Peyer's patch (tissue), 4 donors: ENCODE data around the gene OCEL1. TPM values are rescaled to one million over a fixed set of nuclear protein-coding genes. Genes with fewer than 3 reads are reported as not detected.
A peak's percentile ranks its signal among the peaks of the same experiment; 100 is the strongest.

Experiments used
- DNase-seq, 3 donors: peaks; one replicate each; pipeline ENCODE4 v3.0.0-alpha.2; 2017 to 2019
- H3K27ac ChIP-seq, 4 donors: fragments of 200-600 bp; sonication (generic); one replicate each; pipeline ENCODE4 v1.5.1; 2016 to 2019
- H3K27me3 ChIP-seq, 2 donors: fragments of 200-600 bp; sonication (generic); one replicate each; pipeline ENCODE4 v1.5.1; 2019
- H3K36me3 ChIP-seq, 3 donors: fragments of 200-600 bp; sonication (generic); one replicate each; pipeline ENCODE4 v1.5.1; 2016 to 2019
- H3K4me1 ChIP-seq, 4 donors: fragments of 200-600 bp; sonication (generic); one replicate each; pipeline ENCODE4 v1.5.1; 2016 to 2019
- H3K4me3 ChIP-seq, 4 donors: fragments of 200-600 bp; sonication (generic); 1 replicate in 3 of 4; 2 replicates in 1 of 4; pipeline ENCODE4 v1.5.1; 2016 to 2019; ENCODE audit warnings: mild to moderate bottlenecking in 1 of 4
- H3K9me3 ChIP-seq, 4 donors: fragments of 200-600 bp; sonication (generic); one replicate each; pipeline ENCODE4 v1.5.1; 2016 to 2019; ENCODE audit warnings: mild to moderate bottlenecking in 1 of 4
- POLR2A ChIP-seq, 2 donors: fragments of 450-650 bp; IDR thresholded peaks; one replicate each; pipeline ENCODE4 v1.5.1; 2017; ENCODE audit warnings: antibody characterized with exemption in 2 of 2, mild to moderate bottlenecking in 2 of 2, moderate library complexity in 2 of 2
- total RNA-seq, 4 donors: library from RNA; depleted of rRNA; stranded (reverse); fragments of >200 nt; gene quantifications; one replicate each; pipeline ENCODE4 v1.1.0, GENCODE V29; 2016
- TF ChIP-seq, protein P1 (sequence below), 6 experiments: fragments of 450-650 bp in 4 of 6; fragments of 200-600 bp in 2 of 6; sonication (generic) in 1 of 6; IDR thresholded peaks; one replicate each; pipeline ENCODE4 v1.5.1; 2017 to 2019; ENCODE audit warnings: antibody characterized with exemption in 6 of 6, mild to moderate bottlenecking in 3 of 6, moderate library complexity in 1 of 6

OCEL1 gene
- total RNA-seq, 4 donors from 2014 or later, result 8.3 to 38.5 (median 30.8) TPM

DNA sequence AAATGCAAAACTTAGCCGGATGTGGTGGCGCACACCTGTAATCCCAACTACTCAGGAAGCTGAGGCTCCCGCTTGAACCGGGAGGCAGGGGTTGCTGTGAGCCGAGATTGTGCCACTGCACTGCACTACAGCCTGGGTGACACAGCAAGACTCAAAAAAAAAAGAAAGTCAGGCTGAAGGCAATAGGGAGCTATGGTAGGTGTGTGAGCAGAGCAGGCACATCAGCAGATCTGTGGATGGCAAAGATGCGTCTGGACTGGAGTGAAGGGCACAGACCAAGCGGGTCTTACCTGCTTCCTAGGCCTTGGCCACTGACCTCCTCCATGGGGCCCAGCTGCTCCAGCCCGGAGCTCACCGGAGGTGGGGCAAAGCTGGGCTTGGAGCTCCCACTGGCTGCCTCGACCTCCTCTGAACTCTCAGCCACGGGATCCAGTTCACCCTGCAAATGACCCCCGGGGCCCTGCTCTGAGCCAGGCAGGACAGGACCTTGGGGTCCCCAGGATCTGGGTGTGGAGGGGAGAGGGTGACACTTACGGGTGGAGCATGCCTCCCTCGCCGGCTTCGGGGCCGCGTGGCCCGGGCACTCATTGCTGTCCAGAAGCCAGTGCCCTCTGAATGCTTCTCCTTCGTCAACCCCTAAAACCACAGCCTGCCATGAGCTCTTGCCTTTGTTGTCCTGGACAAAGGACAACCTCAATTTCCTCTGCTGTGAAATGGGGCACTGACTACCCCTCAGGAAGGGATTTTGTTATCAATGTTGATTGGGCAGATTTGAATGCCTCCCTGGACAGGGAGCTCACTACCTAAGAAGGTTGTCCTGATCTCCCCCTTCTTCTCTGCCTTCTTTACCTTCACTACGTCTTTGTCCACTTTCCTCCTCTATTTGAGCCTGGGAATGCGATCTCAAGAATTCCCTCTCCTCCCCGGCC, 38.0 kb downstream of the OCEL1 start:
- Histone ChIP-seq H3K9me3 (no peaks in the 10 kb centered on the region), H3K27ac (peak overlapping the region in 2 of 4 donors; percentile 16 to 39), H3K4me1 (peaks cover 0 to 14% (median 5%) of the 10 kb centered on the region in 4 donors), H3K4me3 (peak overlapping the region in 2 of 4 donors; percentile 32 to 33), H3K36me3 (peaks cover 0 to 2% (median 0%) of the 10 kb centered on the region in 3 donors), H3K27me3 (no peaks in the 10 kb centered on the region)
- no peak for DNase-seq
- TF ChIP-seq, protein P1, sequence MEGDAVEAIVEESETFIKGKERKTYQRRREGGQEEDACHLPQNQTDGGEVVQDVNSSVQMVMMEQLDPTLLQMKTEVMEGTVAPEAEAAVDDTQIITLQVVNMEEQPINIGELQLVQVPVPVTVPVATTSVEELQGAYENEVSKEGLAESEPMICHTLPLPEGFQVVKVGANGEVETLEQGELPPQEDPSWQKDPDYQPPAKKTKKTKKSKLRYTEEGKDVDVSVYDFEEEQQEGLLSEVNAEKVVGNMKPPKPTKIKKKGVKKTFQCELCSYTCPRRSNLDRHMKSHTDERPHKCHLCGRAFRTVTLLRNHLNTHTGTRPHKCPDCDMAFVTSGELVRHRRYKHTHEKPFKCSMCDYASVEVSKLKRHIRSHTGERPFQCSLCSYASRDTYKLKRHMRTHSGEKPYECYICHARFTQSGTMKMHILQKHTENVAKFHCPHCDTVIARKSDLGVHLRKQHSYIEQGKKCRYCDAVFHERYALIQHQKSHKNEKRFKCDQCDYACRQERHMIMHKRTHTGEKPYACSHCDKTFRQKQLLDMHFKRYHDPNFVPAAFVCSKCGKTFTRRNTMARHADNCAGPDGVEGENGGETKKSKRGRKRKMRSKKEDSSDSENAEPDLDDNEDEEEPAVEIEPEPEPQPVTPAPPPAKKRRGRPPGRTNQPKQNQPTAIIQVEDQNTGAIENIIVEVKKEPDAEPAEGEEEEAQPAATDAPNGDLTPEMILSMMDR (IDR thresholded peaks at IDR 0.05), result no peak
- no peak for TF ChIP-seq POLR2A (IDR thresholded peaks at IDR 0.05)

DNA sequence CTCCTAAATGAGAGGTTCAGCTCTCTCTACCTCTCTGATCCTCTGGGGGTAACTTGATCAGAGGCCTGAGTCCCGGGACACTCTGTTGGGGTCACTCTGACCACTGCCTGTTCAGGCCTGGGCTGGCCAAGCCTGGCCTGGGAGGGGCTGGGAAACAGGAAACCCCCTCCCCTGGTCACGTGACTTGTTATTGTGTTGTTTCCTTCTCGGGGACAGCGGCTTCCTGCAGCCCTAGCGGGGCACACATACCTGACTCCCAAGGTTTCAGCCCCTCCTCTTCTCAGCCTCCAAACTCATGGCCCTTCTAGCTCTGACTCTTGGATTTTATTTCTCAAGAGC, 38.6 kb downstream of the OCEL1 start, which contains the start of gene USHBP1:
Gene USHBP1 (minus strand): TSS at position 105 of the 339 bp plus-strand sequence. CDS start 446 bp downstream, outside the sequence.
- no peaks in the 10 kb centered on the region for H3K9me3 ChIP-seq
- no peaks in the 10 kb centered on the region for H3K27me3 ChIP-seq
- peak in 1 of 3 donors; percentile 18 for DNase-seq
- peaks cover 0 to 8% (median 0%) of the 10 kb centered on the region in 3 donors for H3K36me3 ChIP-seq
- peaks cover 0 to 14% (median 5%) of the 10 kb centered on the region in 4 donors for H3K4me1 ChIP-seq
- peak within 1 kb of the TSS in 2 of 4 donors; percentile 16 to 39 for H3K27ac ChIP-seq
- peak within 1 kb of the TSS in 2 of 4 donors; percentile 32 to 33 for H3K4me3 ChIP-seq
- no peak for TF ChIP-seq POLR2A (IDR thresholded peaks at IDR 0.05)
- TF ChIP-seq, protein P1 (IDR thresholded peaks at IDR 0.05), result no peak

DNA sequence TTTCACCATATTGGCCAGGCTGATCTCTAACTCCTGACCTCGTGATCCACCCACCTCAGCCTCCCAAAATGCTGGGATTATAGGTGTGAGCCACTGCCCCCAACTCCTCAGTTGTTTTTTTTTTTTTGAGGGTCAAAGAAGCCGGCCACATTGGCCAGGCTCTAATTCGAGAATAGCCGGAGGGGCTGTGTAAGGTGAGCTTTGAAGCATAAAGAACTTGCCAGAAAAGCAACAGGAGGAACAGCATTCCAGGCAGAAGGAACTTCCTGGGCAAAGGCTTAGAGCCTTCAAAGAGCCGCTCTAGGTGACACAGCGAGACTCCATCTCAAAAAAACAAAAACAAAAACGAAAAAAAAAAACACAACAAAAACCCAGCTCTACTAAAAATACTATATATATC, 40.0 kb downstream of the OCEL1 start:
- H3K4me1 ChIP-seq, result peaks cover 0 to 14% (median 5%) of the 10 kb centered on the region in 4 donors
- H3K4me3 ChIP-seq, result no peak overlapping the region
- H3K27me3 ChIP-seq, result no peaks in the 10 kb centered on the region
- H3K27ac ChIP-seq, result peak overlapping the region in 2 of 4 donors; percentile 33 to 74
- no peak for DNase-seq
- H3K9me3 ChIP-seq, result no peaks in the 10 kb centered on the region
- peaks cover 0 to 21% (median 0%) of the 10 kb centered on the region in 3 donors for H3K36me3 ChIP-seq
- TF ChIP-seq, protein P1 (IDR thresholded peaks at IDR 0.05), result no peak
- TF ChIP-seq POLR2A (IDR thresholded peaks at IDR 0.05), result no peak

DNA sequence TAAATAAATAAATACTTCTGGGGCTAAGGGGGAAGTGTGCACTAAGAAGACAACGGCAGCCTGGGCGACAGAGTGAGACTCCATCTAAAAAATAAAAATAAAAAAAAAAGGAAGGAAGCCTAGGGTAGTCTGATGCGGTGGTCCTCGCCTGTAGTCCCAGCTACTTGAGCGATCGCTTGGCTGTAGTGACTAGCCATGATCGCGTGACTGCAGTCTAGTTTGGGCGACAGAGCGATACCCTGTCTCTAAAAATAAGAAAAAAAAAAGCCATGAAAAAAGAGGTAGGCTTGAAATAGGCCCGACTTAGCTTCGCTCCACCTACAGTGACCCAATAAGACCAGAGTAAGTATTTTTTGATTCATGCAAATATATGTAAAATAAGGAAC, 40.6 kb downstream of the OCEL1 start:
- DNase-seq, result peak in 1 of 3 donors; percentile 55
- Histone ChIP-seq H3K4me3 (peak overlapping the region in 2 of 4 donors; percentile 18 to 65), H3K27ac (peak overlapping the region in 3 of 4 donors; percentile 20 to 74 (median 33)), H3K4me1 (peaks cover 0 to 14% (median 5%) of the 10 kb centered on the region in 4 donors), H3K9me3 (no peaks in the 10 kb centered on the region), H3K27me3 (no peaks in the 10 kb centered on the region), H3K36me3 (peaks cover 0 to 27% (median 0%) of the 10 kb centered on the region in 3 donors)
- TF ChIP-seq POLR2A (IDR thresholded peaks at IDR 0.05), result no peak
- TF ChIP-seq, protein P1 (IDR thresholded peaks at IDR 0.05), result no peak

DNA sequence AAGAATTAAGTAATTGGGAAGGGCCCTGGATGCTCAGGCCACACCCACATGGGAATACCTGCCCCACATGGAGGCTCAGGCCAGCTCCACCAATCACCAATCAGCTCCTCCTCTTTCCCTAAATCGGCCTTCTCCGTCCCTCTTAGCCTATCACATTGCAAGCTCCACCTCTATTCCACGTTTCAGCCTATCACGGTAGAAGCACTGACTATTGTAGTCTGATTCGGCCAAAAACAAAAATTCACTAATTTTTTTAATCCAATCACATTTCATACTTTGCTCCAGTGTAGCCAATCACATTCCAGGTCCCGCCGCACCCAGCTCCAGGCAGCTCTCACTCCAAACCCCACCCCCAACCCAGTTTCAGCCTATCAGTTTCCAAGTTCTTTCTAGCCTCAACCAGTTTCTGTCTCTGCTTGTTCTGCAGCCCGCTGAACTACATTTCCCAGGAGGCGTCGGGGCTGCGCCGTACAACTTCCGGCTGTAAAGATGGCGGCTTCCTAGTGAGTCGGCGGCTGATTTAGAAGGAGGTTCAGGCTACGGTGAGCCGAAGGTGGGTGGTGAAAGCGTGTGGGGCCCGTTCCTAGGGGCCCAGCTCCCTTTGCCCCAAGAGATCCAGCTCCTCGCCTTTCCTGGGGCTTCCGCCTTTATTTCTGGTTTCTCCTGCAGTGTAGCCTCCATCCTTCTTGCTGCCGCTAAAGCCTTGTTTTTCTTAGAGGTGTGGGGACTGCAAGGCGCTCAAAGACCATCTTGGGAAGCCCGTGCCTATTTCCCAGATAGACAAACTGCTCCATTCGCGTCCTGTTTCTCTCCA, 41.2 kb downstream of the OCEL1 start, which contains the start of gene BABAM1:
Gene BABAM1 (plus strand): TSS at position 469 of the 814 bp plus-strand sequence. CDS start 1,364 bp downstream, outside the sequence.
- peaks cover 0 to 33% (median 0%) of the 10 kb centered on the region in 3 donors for H3K36me3 ChIP-seq
- TF ChIP-seq POLR2A (IDR thresholded peaks at IDR 0.05), result no peak
- TF ChIP-seq, protein P1 (IDR thresholded peaks at IDR 0.05), result no peak
- no peaks in the 10 kb centered on the region for H3K9me3 ChIP-seq
- peak within 1 kb of the TSS; percentile 58 to 74 (median 66) for H3K27ac ChIP-seq
- peak within 1 kb of the TSS; percentile 65 to 93 (median 74) for H3K4me3 ChIP-seq
- peaks cover 0 to 14% (median 5%) of the 10 kb centered on the region in 4 donors for H3K4me1 ChIP-seq
- DNase-seq, result peak; percentile 92 to 99 (median 97)
- H3K27me3 ChIP-seq, result no peaks in the 10 kb centered on the region
